Measurements from ENCODE around the gene TCF4.

DNA sequence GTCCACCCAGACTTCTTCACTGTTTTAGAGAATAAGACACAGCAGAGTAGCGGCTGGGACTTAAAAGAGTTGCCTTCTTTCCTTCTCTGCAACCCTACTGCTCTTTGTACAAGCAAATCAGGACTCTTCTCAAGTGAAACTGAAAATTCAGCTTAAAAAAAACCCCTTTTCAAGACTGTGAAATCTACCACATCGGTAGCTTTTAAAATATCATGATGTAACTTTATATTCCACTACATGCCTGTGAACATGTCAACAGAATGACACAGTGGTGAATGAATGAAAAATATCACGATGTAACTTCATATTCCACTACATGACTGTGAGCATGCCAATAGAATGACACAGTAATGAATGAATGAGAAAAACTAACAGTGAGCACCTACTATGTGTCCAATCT is 53.4 kb downstream of the TCF4 start:
- TF ChIP-seq CTCF (IDR thresholded peaks at IDR 0.05) = no peak
- TF ChIP-seq EP300 (IDR thresholded peaks at IDR 0.05) = no peak
- TF ChIP-seq POLR2A (IDR thresholded peaks at IDR 0.05) = no peak
- TF ChIP-seq POLR2AphosphoS5 (IDR thresholded peaks at IDR 0.05) = no peak

All from suprapubic skin (tissue), 4 donors.